ENCODE results near the gene DOK3.

Gene DOK3

GRCh38 chr5:177454397-177455035 is 55.1 kb downstream of the DOK3 start:
- peak overlapping the region; percentile 45 for H3K4me3 ChIP-seq (replicated peaks; ENCODE audit: low read depth, low read length)
- peak; percentile 90 for TF ChIP-seq CTCF (IDR thresholded peaks at IDR 0.05; ENCODE audit: low read depth, low read length, missing control alignments)
- no peak for DNase-seq (ENCODE audit: extremely low read depth, low read depth)

GRCh38 chr5:177453852-177454396 is 55.7 kb downstream of the DOK3 start:
- DNase-seq (ENCODE audit: extremely low read depth, low read depth): no peak
- peak overlapping the region; percentile 45 for H3K4me3 ChIP-seq (replicated peaks; ENCODE audit: low read depth, low read length)
- TF ChIP-seq CTCF (IDR thresholded peaks at IDR 0.05; ENCODE audit: low read depth, low read length, missing control alignments): no peak

- H3K4me3 ChIP-seq (replicated peaks; ENCODE audit: low read depth, low read length): no peak overlapping the region
- DNase-seq (ENCODE audit: extremely low read depth, low read depth): no peak
- TF ChIP-seq CTCF (IDR thresholded peaks at IDR 0.05; ENCODE audit: low read depth, low read length, missing control alignments): no peak
These were observed 56.7 kb downstream of the DOK3 start for GRCh38 chr5:177452688-177453638.

Data from HFF-Myc (cell line).